HG03565 (cell line): Measurements from ENCODE around the gene FRRS1L.

ENCODE experiments used
- ATAC-seq: cut with Tn5 transposase; IDR thresholded peaks from one replicate; pipeline ENCODE4 v1.9.1; 2021; ENCODE audit warnings: mild to moderate bottlenecking, moderate library complexity; ENCODE audit not compliant: unreplicated experiment

Gene FRRS1L

DNA sequence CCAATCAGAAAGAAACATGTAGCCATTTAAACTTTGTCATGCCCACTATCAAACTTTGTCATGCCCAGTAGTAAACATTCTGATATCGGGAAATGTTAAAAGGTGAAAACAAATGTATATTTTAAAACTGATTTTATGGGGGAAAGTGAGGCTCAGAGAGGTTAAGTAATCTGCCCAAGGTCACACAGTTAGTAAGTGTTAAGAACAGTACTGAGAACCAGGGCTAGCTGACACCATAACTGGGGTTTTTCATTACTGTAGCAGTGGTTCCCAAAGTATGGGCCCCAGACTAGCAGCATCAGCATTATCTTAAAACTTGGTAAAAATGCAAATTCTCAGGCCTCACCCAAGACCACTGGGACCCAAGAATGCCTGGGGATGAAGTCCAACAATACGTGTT is 9.9 kb upstream of the FRRS1L start:
- ATAC-seq = no peak

DNA sequence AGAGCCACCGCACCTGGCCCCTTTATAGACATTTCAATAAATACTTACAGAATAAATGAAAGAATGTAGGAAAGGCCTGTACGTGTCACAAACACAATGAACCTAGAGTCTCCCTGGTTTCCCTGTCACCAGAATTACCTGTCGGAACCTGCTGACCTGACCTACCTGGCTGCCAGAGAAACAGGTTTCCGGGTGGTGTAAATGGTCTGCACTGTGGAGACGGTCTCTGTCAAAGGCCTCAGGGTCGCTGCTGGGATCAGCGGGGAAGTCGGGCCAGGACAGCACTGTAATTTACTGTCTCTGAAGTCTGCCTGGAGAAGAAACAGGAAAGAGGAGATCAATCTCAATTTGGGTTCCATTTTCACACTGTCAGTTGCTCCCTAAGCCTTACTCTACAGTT is 9.3 kb upstream of the FRRS1L start:
- no peak for ATAC-seq

DNA sequence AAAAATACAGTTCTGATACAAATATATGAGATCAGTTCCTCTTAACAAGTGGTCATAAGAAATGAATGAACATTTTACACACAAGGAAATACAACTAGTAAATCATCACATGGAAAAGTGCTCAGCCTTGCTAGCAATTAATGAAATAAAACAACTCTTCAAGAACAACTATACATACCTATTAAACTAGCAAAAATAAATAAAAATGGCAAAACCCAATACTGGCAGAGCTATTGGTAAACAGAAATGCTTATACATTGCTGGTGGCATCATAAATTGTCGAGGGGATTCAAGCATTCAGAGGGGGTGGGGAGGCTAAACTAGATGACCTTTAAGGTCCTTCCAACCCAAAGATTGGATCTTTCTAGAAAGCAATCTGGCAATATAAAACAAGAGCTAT is 5.9 kb upstream of the FRRS1L start:
- ATAC-seq = no peak

DNA sequence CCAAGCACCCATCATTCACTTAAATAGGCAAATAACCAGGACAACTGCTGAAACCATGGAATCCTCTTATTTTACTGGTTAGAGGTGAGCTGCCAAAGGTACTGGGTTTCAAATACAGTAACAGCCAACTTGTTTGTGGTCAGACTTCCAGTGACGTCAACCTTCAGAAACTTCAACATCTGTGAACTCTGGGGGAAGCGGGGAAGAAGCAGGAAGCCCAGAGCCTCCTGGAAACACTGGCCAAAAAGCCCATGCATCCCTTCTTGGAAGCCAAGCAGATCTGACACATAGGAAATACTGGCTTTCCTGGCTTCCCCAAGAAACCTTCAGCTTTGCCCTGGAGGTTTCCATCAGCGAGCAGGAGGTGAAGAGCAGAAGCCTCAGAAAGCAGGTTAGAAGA is 4.9 kb upstream of the FRRS1L start:
- no peak for ATAC-seq

DNA sequence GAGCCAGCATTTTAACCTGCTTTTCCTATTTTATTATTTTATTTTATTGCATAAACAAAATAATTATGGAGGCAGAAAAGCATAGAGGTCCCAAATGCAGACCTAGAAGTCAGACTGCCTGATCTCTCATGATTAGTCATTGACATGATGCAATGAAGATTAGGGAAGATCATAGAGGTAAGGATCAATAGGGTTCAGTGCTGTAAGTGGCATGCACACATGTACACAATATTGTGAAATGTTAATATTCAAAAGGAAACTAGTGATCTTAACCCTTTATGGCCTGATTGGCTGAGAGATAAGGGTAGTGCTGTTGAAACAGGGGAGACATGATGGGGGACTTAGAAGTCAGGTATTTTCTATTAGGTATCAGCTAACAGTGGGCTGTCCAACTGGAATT is 1.1 kb upstream of the FRRS1L start:
- no peak for ATAC-seq

DNA sequence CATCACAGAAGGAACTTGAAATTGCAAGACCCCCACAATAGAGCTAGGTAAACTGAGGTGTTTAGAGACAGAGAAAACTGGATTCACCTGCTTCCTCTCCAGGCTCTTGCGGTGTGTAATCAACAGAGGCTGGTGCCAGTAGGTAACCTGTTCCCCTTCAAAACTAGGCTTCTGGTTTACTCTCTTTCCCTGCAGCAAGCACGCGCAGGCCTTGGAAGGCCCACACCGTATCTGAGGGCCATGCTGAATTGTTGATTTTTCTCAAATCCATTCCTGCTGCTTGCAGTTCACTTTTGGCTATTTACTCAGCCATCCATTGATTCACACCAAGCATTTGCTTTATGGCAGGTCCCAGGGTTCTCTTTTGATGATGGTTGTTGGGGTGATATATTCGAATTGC is 667 bp upstream of the FRRS1L start:
- no peak for ATAC-seq

DNA sequence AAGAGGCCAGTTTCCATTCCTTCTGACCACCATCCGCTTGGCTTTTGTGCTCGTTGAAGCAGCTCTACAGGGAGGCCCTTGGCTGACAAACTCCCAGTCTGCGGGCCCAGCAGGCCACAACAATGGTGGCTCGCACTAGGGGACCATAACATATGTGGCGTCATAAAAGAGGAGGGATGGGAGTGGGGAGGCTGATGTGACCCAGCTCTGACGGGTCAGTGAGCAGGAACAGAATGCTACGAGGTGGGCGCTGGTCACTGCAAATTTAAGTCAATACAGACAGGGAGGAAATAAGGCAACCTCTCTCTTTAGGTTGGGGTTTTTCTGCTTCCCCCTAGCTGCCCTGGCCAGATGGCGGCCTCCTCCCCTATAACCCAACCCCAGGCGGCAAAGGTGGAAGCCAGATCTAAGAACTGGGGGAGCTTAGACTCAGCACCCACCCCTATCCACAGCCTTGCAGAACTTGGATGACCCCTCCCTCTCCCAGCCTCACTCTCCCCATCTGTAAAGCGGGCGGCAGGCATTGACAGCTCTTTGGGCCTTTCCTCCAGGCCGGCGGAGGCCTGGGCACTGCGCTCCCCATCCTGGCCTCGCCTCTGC is 778 bp downstream of the FRRS1L start:
- ATAC-seq = no peak

DNA sequence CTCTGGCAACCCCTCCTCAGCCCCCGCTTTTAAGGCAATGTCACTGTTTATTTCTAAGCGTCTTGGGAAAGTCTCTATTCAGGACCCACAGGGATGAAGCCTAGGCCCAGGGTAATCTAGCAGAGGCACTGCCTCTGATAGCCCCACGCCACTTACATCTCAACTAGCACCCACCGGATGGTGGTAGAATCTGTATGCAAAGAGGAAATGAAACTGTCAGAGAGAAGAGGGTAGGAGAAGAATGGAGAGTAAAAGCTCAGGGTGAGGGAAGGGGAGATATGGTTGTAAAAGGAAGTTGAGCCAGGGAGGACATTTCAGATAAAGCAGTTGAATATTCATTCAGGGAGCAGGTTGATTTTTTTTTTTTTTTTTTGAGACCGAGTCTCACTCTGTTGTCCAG is 3.0 kb downstream of the FRRS1L start:
- ATAC-seq = no peak

DNA sequence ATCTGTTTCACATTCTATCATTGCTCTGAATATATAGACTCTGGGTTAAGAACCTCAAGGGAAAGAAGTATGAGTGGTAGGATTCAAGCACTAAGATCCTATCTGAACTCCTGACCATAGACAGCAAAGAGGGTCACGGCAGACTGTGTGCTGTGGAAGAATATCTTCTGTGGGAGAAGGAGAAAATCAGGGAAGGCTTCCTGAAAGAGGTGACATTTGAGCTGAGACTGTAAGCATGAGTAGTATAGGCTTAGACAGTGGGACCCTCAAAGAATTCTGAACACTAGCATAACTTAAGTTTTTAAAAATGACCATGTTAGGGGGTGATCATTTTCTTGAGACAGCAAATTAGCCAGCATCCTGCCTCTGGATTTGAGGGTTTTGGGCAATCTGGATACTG is 3.9 kb downstream of the FRRS1L start:
- no peak for ATAC-seq

DNA sequence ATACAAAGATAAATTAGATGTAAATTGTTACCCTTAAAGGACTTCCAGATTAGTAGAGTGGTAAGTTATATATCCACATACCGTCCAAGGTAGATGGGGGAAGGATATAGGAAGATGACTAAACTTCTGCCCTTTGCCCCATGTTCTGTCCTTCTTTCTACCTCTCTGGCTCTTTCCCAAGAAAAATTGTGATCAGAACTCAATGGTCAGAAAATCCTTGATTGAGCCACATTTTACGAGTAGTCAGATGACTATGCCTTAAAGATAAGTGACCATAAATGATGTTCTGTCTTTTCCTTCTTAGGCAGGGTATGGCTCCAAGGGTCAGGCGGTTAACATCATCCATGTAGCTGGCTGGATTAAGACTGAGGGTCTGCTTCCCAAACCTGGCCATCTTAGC is 4.4 kb downstream of the FRRS1L start:
- no peak for ATAC-seq

DNA sequence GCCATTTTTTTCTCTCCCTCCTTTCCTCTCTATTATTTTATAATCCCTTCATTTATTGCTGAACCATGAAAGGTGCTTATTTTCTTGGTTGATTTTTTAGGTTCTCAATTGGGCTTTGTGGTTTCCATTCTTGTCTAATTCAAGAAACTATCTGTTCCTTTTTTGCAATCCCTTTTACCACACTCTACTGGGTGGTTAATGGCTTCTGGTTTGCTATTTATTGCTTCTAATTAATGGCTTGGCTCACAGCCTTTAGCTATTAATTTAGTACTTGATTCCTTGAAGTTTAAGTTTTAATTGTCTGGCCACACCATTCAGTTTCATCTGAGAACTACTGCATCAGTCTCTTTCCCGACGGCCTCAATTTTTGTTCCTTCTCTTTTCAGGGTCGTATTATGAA is 5.6 kb downstream of the FRRS1L start:
- no peak for ATAC-seq

DNA sequence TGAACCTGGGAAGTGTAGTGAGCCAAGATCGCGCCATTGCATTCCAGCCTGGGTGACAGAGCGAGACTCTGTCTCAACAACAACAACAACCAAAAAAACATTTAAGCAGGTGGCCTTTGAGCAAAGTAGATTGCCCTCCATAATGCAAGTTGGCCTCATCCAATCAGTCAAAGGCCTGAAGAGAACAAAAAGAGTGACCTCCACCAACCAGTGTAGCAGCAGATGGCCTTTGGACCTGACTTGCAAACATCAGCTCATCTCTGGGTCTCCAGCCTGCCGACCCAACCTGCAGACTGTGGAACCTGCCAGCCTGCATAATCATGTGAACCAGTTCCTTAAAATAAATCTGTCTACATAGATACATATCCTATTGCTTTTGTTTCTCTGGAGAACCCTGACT is 7.5 kb downstream of the FRRS1L start:
- no peak for ATAC-seq

DNA sequence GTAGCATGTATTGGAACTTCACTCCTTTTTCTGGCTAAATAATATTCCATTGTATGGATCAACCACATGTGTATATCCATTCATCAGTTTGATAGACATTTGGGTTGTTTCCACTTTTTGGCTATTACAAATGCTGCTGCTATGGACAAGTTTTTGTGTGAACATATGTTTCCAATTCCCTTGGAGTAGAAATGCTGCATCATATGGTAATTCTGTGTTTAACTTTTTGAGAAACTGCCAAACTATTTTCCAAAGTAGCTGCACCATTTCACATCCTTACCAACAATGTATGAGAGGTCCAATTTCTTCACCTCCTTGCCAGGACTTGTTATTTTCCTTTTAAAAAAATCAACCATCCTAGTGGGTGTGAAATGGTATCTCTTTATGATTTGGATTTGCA is 8.4 kb downstream of the FRRS1L start:
- no peak for ATAC-seq

DNA sequence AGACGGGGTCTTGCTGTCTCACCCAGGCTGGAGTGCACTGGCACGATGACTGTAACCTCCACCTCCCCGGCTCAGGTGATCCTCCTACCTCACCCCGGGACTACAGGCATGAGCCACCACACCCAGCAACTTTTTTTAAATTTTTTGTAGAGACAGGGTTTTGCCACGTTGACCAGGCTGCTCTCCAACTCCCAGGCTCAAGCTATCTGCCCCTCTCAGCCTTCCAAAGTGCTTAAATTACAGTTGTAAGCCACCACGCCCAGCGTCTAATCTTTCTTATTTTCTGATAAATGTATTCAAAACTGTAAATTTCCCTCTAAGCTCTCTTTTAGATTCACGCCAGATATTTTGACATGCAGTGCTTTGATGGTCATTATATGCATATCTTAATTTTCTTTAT is 10.3 kb downstream of the FRRS1L start:
- no peak for ATAC-seq

DNA sequence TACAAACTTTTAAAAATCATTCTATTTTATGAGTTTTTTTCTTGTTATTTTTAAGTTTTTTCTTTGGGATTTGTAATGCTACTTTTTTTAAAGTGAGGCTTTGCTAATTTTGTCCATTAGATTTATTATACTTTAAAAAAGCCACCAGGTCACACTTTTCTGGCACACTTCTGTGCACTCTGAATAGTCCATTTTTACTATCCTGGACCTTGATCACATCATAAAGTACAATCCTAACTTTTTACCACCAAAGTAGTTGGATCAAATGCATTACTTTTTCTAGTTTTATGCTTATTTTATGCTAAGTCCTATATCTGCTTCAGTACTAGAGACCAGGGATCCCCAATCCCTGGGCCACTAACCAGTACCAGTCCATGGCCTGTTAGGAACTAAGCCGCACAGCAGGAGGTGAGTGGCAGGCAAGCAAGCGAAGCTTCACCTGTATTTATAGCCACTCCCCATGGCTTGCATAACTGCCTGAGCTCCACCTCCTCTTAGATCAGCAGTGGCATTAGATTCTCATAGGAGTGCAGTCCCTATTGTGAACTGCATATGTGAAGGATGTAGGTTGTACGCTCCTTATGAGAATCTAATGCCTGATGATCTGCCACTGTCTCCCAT is 16.0 kb downstream of the FRRS1L start:
- no peak for ATAC-seq

DNA sequence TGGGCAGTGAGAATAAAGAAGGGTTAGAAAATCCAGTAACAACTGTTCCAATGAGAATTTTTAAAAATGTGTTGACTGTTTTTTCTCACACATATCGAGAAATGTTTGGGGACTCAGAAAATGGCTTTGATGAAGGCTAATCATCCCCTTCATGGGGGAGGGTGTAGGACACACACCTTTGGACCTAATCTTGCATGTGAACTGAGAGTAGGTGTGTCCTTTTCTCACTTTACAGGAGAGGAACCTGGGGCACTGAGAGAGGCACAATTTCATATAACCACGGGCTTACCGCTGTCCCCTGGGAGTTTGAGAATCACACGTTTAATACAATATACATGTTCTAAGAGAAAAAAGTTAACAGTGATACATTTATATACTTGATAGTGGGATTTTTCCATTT is 17.3 kb downstream of the FRRS1L start:
- ATAC-seq = no peak

DNA sequence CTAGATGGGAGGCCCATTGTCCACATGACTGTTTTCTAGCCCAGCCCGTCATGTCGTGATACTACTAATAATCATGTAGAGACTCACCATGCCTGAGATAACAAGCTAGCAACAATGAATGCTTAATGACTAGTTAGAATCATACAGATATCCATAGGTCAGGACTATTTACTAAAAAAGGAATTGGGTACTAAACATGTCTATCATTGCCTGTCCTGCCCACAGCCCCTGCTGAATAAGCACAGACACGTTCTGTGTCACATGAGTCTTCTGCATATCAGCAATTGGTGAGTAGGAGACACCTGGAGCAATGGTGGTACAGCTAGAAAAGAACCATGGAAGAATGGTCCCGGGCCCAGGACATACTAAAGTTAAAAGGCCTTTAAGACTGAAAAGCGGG is 18.0 kb downstream of the FRRS1L start:
- no peak for ATAC-seq

DNA sequence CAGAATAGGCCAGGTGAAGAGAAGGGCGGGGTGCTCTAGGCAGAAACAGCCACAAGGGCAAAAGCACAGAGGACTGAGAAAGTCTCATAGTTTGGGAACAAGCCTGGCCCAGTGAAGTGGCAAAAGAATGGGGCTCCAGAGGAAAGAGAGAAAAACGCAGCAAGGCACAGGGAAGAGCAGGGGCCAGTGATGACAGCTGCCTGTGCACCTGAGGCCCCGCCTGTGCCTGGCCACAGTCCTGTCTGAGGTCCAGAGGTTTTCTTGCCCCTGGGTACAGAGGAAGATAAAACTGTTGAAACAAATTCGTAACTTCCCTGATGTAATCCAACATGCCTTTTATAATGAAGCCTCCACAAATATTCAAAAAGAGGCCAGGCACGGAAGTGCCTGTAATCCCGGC is 22.0 kb downstream of the FRRS1L start:
- no peak for ATAC-seq

DNA sequence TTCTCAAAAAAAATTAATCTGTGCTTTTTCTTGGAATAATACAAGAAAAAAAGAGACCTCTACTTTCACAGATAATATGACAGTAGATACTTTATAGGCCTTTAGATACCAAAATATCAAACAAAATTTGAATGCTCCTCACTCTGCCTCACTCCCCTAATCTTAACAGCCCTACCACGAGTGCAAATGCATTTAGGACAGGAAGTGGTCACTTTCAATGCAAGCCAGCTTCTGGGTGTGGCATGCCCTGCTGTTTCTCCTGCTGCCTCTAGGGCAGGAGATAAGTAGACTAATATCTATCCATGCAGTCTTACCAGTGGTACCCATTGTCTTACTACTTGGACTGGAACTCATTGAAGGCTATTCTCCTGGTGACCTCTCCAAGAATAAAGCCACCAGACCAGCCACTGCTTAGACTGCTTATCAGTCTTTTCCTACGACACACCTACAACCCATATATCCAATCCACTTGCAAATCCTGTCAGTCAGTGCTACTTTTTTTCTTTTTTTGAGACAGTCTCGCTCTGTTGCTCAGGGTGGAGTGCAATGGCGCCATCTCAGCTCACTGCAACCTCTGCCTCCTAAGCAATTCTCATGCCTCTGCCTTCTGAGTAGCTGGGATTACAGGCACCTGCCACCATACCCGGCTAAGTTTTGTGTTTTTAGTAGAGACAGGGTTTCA is 23.0 kb downstream of the FRRS1L start:
- peak; percentile 95 for ATAC-seq

DNA sequence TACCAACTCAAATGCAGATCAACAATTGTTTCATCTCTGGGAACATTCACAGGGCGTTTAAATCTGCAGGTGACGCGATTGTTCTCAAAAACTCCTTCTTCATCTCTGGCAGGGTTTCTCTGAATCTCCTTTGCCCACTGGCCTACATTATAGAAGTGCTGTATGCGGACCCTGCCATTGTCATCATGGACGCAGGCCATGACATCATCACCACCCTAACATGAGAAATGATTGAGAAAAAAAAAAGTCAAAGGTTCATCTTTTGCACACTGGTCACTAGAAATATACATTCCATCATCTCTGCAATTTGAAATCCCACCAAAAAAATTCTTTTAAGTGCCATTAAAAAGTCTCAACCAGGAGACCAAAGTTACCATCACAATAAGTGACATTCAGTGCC is 25.7 kb downstream of the FRRS1L start:
- ATAC-seq = no peak

DNA sequence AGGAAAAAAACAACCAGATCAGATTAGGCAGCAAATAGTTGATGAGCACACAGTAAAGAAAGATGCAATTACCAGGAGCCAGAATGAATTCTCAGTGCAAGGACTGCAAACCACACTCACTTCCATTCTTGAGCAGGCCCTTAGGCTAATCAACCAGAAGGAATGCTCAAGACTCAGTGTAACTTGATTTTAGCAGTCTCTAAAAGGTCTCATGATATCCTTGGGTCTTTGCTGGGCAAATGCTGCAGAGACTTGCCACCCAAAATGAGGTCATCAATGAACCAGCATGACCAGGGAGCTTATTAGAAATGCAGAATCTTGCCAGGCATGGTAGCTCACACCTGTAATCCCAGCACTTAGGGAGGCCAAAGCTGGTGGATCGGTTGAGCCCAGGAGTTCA is 27.2 kb downstream of the FRRS1L start:
- no peak for ATAC-seq

DNA sequence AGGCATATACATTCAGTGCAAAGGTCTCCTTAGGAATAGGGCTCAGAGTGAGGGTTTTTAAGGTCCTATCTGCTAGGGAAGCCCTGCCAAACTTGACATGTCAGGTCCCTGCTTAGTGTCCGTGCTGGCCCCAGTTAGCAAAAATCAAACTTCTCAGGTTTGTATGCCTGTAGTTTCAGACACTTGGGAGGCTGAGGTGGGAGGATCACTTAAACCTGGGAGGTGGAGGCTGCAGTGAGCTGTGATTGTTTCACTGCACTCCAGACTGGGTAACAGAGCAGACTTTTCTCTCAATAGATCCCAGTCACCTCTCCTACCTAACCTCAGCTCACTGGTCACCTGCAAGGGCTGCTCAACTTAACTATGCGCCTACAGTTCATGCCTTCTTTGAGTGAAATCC is 28.6 kb downstream of the FRRS1L start:
- ATAC-seq = no peak

DNA sequence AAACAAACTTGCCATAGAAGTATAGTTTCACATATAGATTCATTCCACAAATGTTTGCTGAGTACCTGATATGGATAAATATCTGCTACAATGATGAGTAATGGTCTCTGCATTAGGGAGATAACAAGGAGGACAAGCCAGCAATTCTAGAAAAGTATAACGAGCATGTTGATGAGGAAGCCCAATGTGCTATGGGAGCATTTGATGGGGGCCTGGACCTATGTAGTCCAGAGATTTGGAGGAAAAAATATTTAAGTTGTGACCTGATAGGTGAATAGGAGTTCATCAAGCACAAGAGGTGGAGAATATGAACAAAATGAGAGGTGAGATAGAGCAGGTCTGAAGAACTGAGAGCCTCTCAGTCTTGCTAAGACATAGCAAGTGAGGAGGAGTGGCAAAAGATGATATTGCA is 32.9 kb downstream of the FRRS1L start:
- ATAC-seq = no peak
